Neuronal stem cell (in vitro differentiated cells): Measurements from ENCODE around the gene TLCD1.

Experiments used
- DNase-seq: peaks from one replicate; pipeline ENCODE4 v3.0.0-alpha.2; 2013; ENCODE audit warnings: low spot score
- H2AFZ ChIP-seq: one replicate; pipeline ENCODE4 v1.6.1; 2013; ENCODE audit warnings: mild to moderate bottlenecking, low read length, inconsistent platforms
- H2AK5ac ChIP-seq: 2 replicates; pipeline ENCODE4 v1.6.1; 2013; ENCODE audit warnings: low read depth, mild to moderate bottlenecking, inconsistent platforms, low read length, moderate library complexity, mixed read lengths
- H2BK120ac ChIP-seq: 2 replicates; pipeline ENCODE4 v1.6.1; 2013; ENCODE audit warnings: low read depth, mild to moderate bottlenecking, inconsistent platforms, low read length, moderate library complexity, mixed read lengths
- H2BK12ac ChIP-seq: one replicate; pipeline ENCODE4 v1.6.1; 2013; ENCODE audit warnings: low read length, inconsistent platforms
- H2BK15ac ChIP-seq: 2 replicates; pipeline ENCODE4 v1.6.1; 2013; ENCODE audit warnings: mild to moderate bottlenecking, low read length, inconsistent platforms, mixed read lengths
- H2BK5ac ChIP-seq: one replicate; pipeline ENCODE4 v1.6.1; 2013; ENCODE audit warnings: inconsistent platforms, mild to moderate bottlenecking, low read length, moderate library complexity
- H3K14ac ChIP-seq: one replicate; pipeline ENCODE4 v1.6.1; 2013; ENCODE audit warnings: low read length, inconsistent platforms
- H3K18ac ChIP-seq: 2 replicates; pipeline ENCODE4 v1.6.1; 2013; ENCODE audit warnings: low read length, inconsistent platforms
- H3K23ac ChIP-seq: 2 replicates; pipeline ENCODE4 v1.6.1; 2013; ENCODE audit warnings: low read depth, mild to moderate bottlenecking, mixed read lengths, low read length, inconsistent platforms; ENCODE audit not compliant: poor library complexity
- H3K27ac ChIP-seq: replicated peaks from 3 replicates; pipeline ENCODE4 v1.5.1; 2013; ENCODE audit warnings: low read length, inconsistent platforms
- H3K27me3 ChIP-seq, 3 experiments: 2 replicates each; pipeline ENCODE4 v1.6.1; 2013; ENCODE audit warnings: low read length in 3 of 3, mild to moderate bottlenecking in 2 of 3, inconsistent platforms in 1 of 3, low read depth in 1 of 3, mixed read lengths in 1 of 3, moderate library complexity in 1 of 3; ENCODE audit not compliant: control insufficient read depth in 3 of 3, insufficient read depth in 3 of 3
- H3K36me3 ChIP-seq, 2 donors: replicated peaks in 1 of 2; 2 replicates each; pipeline ENCODE4 v1.6.1; 2013; ENCODE audit warnings: low read length in 2 of 2; ENCODE audit not compliant: control insufficient read depth in 2 of 2, insufficient read depth in 2 of 2
- H3K4ac ChIP-seq: 2 replicates; pipeline ENCODE4 v1.6.1; 2013; ENCODE audit warnings: inconsistent platforms, mild to moderate bottlenecking, low read length, moderate library complexity
- H3K4me1 ChIP-seq, 2 donors: 1 replicate in 1 of 2; 2 replicates in 1 of 2; pipeline ENCODE4 v1.6.1; 2013; ENCODE audit warnings: low read length in 2 of 2, low read depth in 1 of 2; ENCODE audit not compliant: control insufficient read depth in 2 of 2, insufficient read depth in 1 of 2
- H3K4me2 ChIP-seq: one replicate; pipeline ENCODE4 v1.6.1; 2013; ENCODE audit warnings: mild to moderate bottlenecking, low read length, inconsistent platforms; ENCODE audit not compliant: insufficient read depth, poor library complexity, severe bottlenecking
- H3K4me3 ChIP-seq, 2 donors: 2 replicates each; pipeline ENCODE4 v1.5.1; 2013; ENCODE audit warnings: low read length in 2 of 2, mild to moderate bottlenecking in 2 of 2, inconsistent platforms in 1 of 2, moderate library complexity in 1 of 2
- H3K79me1 ChIP-seq: one replicate; pipeline ENCODE4 v1.6.1; 2013; ENCODE audit warnings: low read depth, mild to moderate bottlenecking, inconsistent platforms, low read length, moderate library complexity
- H3K9ac ChIP-seq: one replicate; pipeline ENCODE4 v1.6.1; 2013; ENCODE audit warnings: mild to moderate bottlenecking, low read depth, low read length, inconsistent platforms; ENCODE audit not compliant: poor library complexity
- H3K9me3 ChIP-seq, 2 donors: replicated peaks in 1 of 2; 2 replicates each; pipeline versions ENCODE3 to v1.6.1; 2013; ENCODE audit warnings: low read length in 2 of 2, mild to moderate bottlenecking in 2 of 2, inconsistent platforms in 1 of 2, low read depth in 1 of 2, mixed read lengths in 1 of 2, moderate library complexity in 1 of 2; ENCODE audit not compliant: control insufficient read depth in 2 of 2, insufficient read depth in 1 of 2
- H4K8ac ChIP-seq: one replicate; pipeline ENCODE4 v1.6.1; 2013; ENCODE audit warnings: low read depth, mild to moderate bottlenecking, inconsistent platforms, low read length, moderate library complexity
- H4K91ac ChIP-seq: one replicate; pipeline ENCODE4 v1.6.1; 2013; ENCODE audit warnings: low read length, low read depth, mild to moderate bottlenecking, inconsistent platforms; ENCODE audit not compliant: poor library complexity
- WGBS, 2 donors: extraction: QIAGEN DNeasy Blood & Tissue Kit; methylation state at CpG; one replicate each; pipeline ENCODE4 v1.1.7; 2013; ENCODE audit warnings: missing lambda C conversion rate in 2 of 2, mixed read lengths in 1 of 2; ENCODE audit not compliant: insufficient read length in 2 of 2, insufficient replicate concordance in 1 of 2; ENCODE audit errors: extremely low coverage in 2 of 2; 5-methylcytosine and 5-hydroxymethylcytosine counted together

TLCD1 gene

GRCh38 chr17:28748852-28749515, 23.0 kb upstream of the TLCD1 start:
- Histone ChIP-seq H2BK12ac (no peak overlapping the region), H3K36me3 (peaks cover 55 to 82% of the 10 kb centered on the region in 2 donors), H3K79me1 (peaks cover 26% of the 10 kb centered on the region), H3K4me3 (no peak overlapping the region), H3K4me1 (peaks cover 19 to 27% of the 10 kb centered on the region in 2 donors), H2BK5ac (no peak overlapping the region), H3K18ac (no peak overlapping the region), H3K27ac (no peak overlapping the region), H3K9ac (peak overlapping the region; percentile 54), H2BK120ac (peak overlapping the region; percentile 18), H3K9me3 (peaks cover 0 to 2% of the 10 kb centered on the region in 2 donors), H2BK15ac (no peak overlapping the region), H3K23ac (peak overlapping the region; percentile 61), H4K91ac (no peak overlapping the region), H3K4ac (no peak overlapping the region), H3K4me2 (no peak overlapping the region), H3K27me3 (no peaks in the 10 kb centered on the region), H4K8ac (peak overlapping the region; percentile 6), H2AFZ (no peak overlapping the region), H2AK5ac (no peak overlapping the region), H3K14ac (no peak overlapping the region)
- no CpG with 5 or more reads among the region's 18 CpGs for WGBS, 2 donors
- no peak for DNase-seq

GRCh38 chr17:28747801-28748750, 22.0 kb upstream of the TLCD1 start:
- H3K4ac ChIP-seq: no peak overlapping the region

GRCh38 chr17:28747051-28747691, 21.1 kb upstream of the TLCD1 start:
- Histone ChIP-seq H3K23ac (peak overlapping the region; percentile 16), H2BK15ac (no peak overlapping the region), H3K9me3 (no peaks in the 10 kb centered on the region), H3K18ac (peak overlapping the region; percentile 44), H2BK12ac (no peak overlapping the region), H2BK120ac (no peak overlapping the region), H3K4me2 (peak overlapping the region; percentile 52), H3K27ac (peak overlapping the region; percentile 72), H2BK5ac (peak overlapping the region; percentile 32), H3K27me3 (no peaks in the 10 kb centered on the region), H4K91ac (no peak overlapping the region), H2AFZ (no peak overlapping the region), H4K8ac (no peak overlapping the region), H3K4me1 (peaks cover 19 to 30% of the 10 kb centered on the region in 2 donors), H3K36me3 (peaks cover 52 to 74% of the 10 kb centered on the region in 2 donors), H3K9ac (peak overlapping the region; percentile 50), H3K79me1 (peaks cover 27% of the 10 kb centered on the region), H3K4ac (no peak overlapping the region), H3K4me3 (no peak overlapping the region), H2AK5ac (peak overlapping the region; percentile 3), H3K14ac (no peak overlapping the region)
- WGBS, 2 donors: no CpG with 5 or more reads among the region's 7 CpGs
- no peak for DNase-seq

More at GRCh38 chr17:28747801-28748750, 22.0 kb upstream of the TLCD1 start:
- Histone ChIP-seq H3K23ac (peak overlapping the region; percentile 16), H3K27me3 (no peaks in the 10 kb centered on the region), H2BK120ac (no peak overlapping the region), H3K14ac (no peak overlapping the region), H2BK5ac (no peak overlapping the region), H3K36me3 (peaks cover 55 to 82% of the 10 kb centered on the region in 2 donors), H3K9ac (peak overlapping the region; percentile 36), H3K27ac (no peak overlapping the region), H3K4me3 (no peak overlapping the region), H2AFZ (no peak overlapping the region), H2BK12ac (peak overlapping the region; percentile 14), H4K91ac (no peak overlapping the region), H3K4me1 (peaks cover 19 to 27% of the 10 kb centered on the region in 2 donors), H4K8ac (peak overlapping the region; percentile 23), H3K79me1 (peaks cover 27% of the 10 kb centered on the region), H3K18ac (peak overlapping the region; percentile 75), H3K4me2 (no peak overlapping the region), H2AK5ac (peak overlapping the region; percentile 3), H3K9me3 (peaks cover 0 to 2% of the 10 kb centered on the region in 2 donors), H2BK15ac (no peak overlapping the region)
- no peak for DNase-seq
- no CpG with 5 or more reads among the region's 18 CpGs for WGBS, 2 donors
